RPMI8226 (cell line): ENCODE measurements around the gene UCHL1.
"Not testable (repeated sequence)": the region's sequence is repeated elsewhere in the genome, so short reads cannot be mapped to it uniquely, and the experiment has no call there.

ENCODE experiments used
- DNase-seq: peaks from one replicate; pipeline ENCODE4 v3.0.0-alpha.2; 2015

Gene UCHL1

DNA sequence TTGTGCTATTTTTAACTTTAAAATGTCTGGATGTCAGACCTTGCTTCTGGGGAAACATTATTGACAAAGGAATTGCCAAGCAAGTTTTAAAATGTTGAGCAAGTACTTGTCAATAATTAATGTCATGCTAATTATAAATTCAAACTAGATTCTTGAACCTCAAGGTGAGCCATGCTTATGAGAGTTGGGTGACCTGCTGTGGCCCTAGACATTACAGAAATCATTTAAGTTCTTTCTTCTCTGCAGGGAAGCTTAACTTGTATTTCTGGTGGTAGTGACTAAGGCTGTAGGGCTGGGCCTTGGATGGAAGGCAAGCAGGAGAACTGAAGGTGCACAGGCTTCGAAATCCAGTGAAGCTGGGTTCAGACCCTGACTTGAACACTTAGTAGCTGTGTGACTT, 14.8 kb upstream of the UCHL1 start:
- no peak for DNase-seq

DNA sequence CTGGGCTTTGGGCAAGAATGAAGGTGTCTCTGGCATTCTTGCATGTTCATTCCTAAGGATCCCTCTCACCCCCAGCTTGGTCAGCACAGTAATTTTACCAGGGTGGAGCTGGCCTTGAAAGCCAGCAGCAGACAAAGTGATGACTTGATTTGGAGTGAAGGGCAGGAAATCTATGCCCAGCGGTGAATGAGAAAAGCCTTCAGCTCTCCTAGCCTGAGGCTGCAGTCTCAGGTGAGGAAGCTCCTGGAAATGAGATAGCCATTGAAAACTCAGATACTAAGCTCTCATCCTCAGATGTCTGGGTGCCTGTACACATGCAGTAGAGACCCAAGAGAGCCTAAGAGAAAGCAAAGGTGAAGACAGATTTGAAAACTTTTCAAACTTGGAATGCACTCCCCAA, 10.7 kb upstream of the UCHL1 start:
- no peak for DNase-seq

DNA sequence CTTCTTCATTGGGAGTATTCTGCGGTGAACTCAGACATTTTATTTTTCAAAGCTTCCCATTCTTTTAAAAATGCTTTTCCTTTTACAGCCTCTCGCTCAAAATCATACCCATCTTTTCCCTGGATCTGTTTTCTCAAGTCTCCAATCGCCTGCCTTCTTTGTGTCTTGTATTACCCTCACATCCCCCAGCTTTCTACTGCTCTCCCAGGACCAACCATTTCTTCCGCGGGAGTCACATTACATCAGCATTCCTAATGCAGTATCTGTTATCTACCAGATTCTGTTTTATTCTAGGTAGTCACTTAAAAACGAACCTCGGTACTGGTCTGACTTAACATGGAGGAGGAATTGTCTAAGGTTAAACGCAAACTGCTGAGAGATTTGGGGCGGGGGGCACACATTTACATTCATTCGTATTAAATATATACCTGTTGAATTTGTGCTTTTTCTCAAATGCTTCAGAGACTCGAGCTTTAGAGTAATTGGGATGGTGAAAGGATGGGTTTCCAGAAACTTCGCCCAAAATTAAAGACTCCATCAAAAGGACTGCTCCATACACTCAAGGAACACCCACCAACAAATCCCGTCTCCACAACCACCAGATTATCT, 493 bp upstream of the UCHL1 start:
- DNase-seq = no peak

DNA sequence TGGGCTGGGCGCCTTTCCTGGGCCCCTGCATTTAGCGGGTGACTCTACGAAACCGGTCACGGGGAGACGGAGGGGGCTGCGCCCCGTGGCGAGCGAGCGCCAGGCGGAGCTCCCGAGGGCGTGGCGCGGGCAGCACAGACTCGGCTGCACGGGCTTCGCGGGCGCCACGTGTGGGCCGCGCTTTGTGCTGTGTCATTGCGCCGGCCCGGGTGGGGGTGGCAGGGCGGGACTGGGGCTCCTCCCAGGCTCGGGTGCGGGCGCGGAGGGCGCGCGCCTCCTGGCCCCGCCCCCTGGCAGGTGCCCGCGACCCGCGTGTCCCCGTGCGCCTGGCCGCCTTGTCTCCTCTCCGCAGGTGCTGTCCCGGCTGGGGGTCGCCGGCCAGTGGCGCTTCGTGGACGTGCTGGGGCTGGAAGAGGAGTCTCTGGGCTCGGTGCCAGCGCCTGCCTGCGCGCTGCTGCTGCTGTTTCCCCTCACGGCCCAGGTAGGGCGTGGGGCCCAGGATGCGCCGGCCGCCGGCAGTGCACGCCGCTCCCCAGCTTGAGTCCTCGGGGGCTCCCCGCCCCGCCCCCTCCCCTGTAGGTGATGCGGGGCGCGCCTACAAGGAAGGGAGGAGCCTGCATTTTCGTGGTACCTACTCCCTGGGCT, 651 bp downstream of the UCHL1 start:
- DNase-seq = peak; percentile 33

DNA sequence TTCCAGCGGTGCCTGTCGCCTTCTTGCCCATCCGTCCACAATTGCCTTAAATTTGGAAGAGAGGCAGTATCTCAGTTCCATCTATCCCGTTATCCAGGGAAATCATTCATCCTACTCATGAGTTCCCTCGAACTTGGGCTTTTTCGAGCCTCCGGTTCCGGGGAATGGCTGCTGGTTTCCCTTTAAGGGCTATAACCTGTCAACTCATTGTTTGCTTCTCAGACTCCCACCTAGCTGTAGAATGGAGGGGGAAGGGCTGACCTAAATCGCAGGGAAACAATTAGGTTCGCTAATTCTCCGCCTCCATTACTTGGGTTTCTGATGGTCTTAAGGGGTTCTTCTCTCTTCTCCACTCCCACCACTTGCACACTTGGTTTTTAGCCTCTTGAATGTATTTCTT, 1.2 kb downstream of the UCHL1 start:
- no peak for DNase-seq

DNA sequence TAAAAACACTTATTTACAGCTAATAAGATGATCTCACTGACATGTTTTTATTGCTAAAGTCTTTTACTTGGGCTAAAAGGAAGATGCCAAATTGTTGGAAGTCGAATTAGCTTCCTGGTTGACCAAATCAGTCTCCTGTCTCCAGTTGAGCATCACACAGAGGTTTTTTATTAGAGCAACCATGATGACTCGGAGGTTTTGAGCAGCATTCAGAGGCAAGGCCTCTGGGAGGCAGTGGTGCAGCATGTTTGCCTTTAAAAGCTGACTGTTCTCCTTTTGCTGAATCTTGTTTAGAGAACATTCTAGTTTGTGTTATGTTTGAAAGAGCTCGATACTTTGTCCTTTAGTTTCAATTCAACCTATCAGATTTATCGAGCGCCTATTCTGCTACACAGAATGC, 2.1 kb downstream of the UCHL1 start:
- DNase-seq = peak; percentile 33

DNA sequence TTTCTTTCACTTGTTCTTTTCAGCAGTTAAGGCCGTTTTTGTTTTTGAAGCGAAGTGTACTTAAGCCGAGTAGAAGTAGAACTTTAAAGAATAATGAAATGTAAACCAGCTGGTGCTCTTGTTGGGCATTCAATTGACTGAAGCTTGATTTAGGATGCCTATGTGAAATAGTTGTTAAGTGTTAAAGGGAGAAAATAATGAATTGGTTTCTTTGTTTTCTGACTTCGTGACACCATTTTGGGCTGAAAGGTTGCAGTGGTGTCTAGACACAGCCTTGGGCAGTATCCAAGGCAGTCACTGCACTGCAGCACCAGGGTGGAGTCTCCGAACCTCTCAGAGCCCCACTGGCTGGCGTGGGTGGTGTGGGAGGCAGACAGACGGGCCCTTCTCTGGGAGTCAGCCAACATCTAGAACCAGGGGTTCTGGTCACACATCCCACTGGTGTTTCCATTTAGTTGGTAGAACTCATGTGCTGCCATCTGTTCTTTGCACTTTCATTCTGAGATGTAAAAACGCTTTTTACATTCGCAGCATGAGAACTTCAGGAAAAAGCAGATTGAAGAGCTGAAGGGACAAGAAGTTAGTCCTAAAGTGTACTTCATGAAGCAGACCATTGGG, 3.5 kb downstream of the UCHL1 start:
- no peak for DNase-seq

DNA sequence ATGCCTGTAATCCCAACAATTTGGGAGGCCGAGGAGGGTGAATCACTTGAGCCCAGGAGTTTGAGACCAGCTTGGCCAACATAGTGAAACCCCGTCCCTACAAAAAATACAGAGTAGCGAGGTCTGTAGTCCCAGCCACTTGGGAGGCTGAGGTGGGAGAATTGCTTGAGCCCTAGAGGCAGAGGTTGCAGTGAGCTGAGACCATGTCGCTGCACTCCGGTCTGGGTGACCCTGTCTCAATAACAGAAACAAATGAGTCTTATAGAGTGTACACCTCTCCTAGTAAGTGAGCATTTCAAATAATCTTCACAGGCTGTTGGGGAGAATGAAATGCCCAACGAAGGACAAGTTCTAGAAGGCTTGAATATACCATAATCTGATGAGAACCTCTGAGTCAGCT, 5.5 kb downstream of the UCHL1 start:
- no peak for DNase-seq

DNA sequence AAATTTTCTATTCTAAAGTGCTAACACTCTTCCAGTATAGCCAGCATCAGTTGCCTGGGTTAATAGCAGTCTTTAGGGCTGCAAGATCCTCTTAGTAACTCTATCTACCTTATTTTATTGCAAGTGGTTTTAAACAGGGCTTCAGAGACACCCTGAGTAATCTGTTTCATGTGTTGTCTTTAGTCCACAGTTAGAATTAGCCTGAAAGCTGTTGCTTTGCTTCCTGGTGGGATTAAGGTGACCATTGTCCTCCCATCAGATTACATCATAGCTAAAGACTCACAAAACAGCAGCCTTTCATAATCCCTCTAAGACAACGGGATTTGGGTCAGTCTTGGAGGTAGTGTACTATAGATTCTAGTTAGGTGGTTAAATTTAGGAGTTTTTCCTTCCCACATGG, 7.5 kb downstream of the UCHL1 start:
- DNase-seq = no peak

DNA sequence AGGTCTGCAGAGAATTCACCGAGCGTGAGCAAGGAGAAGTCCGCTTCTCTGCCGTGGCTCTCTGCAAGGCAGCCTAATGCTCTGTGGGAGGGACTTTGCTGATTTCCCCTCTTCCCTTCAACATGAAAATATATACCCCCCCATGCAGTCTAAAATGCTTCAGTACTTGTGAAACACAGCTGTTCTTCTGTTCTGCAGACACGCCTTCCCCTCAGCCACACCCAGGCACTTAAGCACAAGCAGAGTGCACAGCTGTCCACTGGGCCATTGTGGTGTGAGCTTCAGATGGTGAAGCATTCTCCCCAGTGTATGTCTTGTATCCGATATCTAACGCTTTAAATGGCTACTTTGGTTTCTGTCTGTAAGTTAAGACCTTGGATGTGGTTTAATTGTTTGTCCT, 11.3 kb downstream of the UCHL1 start:
- DNase-seq = no peak

DNA sequence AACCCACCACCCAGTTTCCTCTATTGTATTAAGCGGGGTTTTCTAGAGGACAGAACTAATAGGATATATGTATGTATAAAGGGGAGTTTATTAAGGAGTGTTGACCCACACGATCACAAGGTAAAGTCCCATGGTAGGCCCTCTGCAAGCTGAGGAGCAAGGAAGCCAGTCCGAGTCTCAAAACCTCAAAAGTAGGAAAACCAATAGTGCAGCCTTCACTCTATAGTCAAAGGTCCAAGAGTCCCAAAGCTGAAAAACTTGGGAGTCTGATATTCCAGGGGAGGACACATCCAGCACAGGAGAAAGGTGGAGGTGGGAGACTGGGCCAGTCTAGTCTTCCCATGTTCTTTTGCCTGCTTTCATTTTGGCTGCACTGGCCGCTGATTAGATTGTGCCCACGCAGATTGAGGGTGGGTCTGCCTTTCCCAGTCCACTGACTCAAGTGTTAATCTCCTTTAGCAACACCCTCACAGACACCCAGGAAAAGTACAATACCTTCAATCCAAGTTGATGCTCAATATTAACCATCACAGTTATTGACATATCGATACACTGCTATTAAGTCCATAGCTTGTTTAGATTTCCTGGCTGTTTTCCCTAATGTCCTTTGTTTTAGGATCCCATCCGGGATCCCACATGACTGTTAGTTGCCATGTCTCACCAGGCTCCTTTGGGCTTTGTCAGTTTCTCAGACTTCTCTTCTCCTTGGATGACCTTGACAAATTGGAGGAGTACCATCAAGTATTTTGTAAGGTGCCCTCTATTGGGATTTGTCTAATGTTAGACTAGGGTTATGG, 12.2 kb downstream of the UCHL1 start:
- DNase-seq = no peak

DNA sequence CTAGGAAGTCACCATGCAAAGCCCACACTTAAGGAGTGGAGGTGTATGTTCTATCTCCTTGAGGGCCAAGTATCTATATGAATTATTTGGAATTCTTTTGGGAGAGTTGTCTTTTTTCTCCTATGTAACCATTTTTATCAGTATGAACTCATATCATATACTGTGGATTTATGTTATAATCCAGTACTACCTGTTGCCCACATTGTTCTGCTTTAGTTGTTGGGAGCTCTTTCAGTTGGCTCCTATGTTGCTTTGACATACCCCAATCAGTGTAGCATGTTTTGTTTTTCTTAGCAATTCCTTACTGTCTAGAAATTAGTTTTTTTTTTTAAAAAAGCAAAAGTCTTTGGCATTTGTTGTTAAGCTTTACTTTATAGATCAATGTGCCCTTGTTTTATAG, 13.0 kb downstream of the UCHL1 start:
- DNase-seq = no peak

DNA sequence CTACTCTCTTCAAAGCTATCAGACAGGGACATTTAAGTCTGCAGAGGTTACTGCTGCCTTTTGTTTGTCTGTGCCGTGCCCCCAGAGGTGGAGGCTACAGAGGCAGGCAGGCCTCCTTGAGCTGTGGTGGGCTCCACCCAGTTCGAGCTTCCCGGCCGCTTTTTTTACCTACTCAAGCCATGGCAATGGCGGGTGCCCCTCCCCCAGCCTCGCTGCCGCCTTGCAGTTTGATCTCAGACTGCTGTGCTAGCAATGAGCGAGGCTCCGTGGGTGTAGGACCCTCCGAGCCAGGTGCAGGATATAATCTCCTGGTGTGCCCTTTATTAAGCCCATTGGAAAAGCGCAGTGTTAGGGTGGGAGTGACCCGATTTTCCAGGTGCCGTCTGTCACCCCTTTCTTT, 19.2 kb downstream of the UCHL1 start:
- not testable (repeated sequence) for DNase-seq

DNA sequence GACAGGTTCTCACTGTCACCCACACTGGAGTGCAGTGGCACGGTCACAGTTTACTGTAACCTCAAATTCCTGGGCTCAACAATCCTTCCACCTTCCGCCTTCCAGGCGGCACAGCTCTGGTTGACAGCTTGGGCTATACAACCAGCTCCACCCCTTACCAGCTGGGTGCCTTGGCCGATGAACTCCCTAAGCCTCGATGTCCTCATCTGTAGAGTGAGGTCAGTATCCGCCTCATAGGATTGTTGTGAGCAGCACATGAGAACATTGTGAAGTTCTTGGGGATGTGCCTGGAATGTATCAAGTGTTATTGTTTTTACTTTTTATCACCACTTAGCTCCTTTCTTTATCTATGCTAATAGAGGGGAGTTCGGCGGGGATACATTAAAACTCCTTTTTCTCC, 23.3 kb downstream of the UCHL1 start:
- no peak for DNase-seq

DNA sequence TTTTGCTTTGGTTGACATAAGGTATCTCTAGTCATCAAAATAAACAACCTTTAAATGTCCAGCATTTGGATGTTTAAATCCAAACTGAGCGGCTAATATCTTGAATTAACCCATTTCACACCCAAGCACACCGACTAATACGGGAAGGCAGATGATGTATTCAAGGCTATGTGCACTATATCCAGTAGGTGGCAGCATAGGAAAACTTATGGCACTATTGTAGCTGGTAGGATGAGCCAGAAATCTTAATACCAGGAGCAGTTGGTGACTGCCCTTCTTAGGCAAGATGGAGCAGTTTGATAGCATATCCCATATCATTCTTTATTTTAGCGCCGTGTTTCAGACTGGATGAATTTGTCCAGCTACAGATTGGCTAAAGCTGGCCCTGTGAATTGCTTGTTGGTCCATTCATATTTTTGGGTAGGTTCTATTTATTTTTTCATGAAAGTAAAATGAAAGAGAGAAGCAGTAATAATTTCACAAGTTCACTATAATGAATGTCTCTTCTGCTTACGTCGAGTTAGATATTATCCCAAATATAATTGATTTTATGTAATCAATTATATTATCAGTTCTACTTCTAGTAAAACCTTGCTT, 24.4 kb downstream of the UCHL1 start:
- DNase-seq = peak; percentile 68

DNA sequence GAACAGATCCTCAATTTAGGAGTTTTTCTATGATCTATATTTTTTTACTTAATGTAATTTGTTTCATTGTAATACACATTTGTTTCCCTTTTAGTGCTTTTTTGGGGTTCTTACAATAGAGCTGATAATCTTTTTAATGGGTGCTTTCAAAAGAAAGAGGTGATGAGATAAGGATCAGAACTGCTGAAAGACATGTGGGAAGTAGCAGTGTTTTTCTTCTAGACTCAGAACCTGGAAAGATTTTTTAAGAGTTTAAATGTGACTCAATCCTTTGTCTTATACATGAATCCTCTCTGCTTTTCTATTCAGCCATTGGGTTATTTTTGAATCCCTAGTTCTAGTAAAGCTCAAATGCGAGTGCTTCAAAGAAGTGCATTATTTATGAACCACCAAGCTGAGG, 25.6 kb downstream of the UCHL1 start:
- DNase-seq = no peak

DNA sequence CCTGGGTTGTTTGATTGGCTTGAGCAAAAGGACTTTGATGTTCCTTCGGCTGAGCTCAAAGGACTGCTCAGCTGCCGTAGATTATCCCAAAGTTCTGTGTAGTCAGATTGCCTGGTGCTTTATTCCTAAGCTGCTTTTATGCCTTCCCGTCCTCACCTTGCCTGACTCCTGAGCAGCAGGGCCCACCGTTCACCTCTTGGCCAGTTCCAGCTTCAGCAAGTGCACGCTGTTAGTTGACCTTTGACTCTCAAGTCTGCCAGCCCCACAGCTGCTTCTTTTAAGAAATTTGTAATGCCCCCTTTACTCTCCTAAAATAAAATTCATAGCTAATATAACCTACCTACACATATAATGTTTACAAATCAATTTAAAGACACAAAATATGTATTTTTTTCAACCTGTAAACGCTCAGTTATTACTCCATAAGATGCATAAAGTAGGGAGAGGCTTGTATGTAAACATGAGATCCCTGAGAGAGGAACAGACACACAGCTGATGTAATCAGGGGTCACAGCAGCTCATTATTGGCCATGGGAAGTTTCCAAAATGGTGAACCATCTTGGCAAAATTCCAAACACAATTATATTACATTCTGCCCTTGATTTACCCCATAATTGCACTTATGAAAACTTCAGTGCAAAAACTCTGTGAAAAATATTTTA, 28.6 kb downstream of the UCHL1 start:
- no peak for DNase-seq

DNA sequence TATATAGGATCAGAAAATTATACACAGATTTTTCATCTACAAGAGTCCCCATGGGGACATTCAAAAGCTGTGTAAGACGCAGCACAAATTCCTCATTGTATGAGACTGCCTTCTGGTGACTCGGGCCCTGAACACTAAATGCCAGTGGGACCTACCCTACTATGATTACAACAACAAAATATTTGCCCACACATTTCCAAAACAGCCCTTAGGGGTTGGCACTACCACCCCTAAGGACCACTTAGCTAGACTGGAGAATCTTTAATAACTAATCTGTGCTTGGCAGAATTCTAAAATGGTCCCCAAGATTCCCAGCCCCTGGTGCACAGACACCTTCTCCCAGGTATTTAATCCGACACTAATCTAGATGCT, 29.1 kb downstream of the UCHL1 start:
- DNase-seq = no peak

DNA sequence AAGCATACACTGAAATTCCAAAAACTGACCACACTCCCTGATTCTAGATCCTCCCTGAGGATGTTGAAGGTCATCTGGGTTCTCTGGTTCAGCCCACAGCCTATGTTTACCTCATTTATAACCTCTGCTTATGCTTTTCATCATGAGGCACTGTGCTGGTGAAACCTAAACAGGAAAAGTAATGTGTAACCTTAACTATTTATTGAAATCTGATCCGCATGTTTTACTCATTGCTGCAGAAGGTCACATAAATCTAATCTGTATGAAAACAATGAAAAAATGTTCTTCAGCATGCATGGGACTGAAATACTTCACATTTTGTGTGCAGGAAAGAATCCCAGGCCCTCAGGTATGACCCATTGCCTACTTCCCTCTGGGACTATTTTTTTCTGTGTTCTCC, 30.3 kb downstream of the UCHL1 start:
- DNase-seq = no peak

DNA sequence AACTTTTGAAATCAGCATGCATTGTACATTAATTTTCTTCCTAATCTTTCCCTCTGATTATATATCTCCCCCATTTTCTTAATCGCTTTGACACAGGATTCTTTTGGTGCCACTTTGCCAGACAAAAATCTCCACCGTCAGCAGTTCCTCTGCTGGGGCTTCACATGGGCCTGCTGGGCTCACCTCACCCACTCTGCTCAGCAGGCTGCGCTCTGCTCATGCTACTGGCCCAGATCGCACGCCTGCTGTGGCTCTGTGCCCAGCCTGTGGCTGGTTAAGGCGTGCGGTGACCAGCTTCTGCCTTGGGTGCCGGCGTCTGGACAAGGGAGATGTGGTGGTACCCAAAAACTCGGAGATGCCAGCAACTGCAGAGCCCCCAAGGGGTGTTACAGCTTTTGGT, 31.1 kb downstream of the UCHL1 start:
- DNase-seq = no peak

DNA sequence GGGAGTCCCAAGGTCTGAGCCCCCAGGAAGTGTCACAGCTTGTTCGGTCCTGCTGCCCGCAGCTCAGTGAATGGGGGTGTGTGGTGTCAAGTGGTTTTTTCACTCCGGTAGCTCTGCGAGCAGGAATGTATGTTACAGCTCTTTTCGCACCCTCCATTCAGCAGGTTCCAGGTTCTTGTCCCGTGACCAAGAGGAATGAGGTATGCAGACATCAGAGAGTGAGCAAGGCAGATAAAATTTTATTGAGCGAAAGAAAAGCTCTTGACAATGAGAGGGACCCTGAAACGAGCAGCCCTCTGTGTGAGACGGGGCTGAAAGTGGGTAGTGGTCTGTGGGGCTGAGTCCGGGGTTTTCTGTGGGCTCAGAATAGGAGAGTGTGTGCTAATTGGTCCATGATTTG, 31.5 kb downstream of the UCHL1 start:
- no peak for DNase-seq

DNA sequence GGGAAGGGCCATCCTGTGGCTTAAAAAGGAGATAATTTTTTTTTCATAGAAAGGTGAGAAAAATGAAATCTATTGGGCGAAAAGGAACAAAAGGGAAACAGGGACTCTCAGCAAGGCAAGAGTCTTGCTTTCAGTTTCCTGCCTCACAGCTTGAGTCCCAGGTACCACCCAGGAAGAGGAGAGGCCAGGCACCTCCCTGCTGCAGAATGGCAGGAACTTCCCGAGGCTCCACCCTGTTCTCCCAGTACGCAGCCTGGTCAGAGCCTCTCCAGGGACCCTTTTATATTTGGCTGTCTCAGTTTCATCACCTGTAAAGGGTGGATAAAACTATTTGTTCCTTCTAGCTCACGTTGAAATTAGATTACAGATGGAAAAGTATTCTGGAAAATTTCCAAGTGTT, 33.8 kb downstream of the UCHL1 start:
- DNase-seq = no peak

DNA sequence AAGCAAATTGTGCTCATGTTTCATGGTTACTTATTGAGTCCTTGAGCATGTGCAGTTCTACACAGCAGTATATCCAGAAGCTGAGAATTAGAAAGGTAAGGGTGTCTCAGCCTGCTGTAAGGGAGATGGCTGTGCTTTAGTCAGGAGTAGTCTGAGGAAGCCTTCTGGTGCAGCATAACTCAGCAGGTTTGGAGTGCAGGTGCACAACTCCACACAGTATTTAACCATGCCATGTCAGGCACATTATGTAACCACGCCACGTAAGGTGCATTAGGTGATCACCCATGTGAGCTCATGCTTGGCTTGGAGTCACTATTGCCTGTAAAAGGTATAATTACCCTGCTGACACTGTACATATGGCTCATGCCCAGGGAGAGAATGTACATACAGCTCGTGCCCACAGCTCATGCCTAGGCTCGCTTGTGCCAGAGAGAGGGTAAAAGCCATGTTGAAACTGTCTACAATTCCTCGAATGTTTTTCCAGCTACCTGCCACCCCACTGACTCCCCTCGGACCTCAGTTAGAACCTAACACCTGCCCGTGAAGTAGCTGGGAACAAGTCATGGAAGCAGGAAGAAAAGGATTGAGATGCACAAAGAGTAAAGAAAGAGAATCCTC, 37.8 kb downstream of the UCHL1 start:
- DNase-seq = no peak
